Dedifferentiated amniotic fluid mesenchymal stem cell (primary cell): ENCODE data around the gene JCAD.
"Not testable (repeated sequence)": the region's sequence is repeated elsewhere in the genome, so short reads cannot be mapped to it uniquely, and the experiment has no call there.

Experiments
- DNase-seq: peaks from one replicate; pipeline ENCODE4 v3.0.0-alpha.2; 2016; ENCODE audit errors: extremely low spot score

The JCAD gene

DNA sequence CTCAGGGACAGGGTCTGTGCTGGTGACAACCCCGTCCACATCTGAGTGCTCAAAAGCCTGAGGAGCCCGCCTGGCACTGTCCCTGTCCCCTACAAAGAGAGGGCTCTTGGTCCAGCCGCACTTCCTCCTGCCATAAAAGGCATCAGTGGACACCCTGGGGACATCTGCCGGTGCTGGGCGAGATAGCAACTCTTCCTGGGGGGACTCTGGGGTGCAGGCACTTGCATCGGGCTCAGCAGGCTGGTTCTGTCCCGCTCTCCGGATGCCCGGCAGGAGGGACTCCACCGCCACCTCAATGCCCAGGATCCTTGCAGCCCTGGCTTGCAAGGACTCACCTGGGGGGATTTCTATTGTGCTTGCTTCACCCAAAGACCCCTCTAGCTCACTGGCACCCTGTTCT, 32.8 kb downstream of the JCAD start:
- no peak for DNase-seq

DNA sequence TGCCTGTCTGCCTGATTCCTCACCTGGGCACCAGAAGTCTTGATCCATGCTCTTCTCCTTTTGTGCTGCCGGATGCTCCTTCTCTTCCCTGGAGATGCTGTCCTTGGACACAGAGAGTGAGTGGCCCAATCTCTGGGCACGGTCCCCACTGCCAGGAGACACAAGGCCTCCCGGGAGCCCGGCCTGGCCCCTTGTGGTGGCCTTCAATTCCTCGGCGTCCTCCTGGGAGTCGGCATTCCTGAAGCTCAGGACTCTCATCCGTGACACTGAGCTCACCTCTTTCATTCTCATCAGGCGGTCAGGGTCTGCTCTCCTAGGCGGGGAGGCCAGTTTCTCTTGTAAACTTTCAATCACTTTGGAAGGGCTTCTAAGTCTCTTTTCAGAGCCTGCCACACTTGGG, 33.3 kb downstream of the JCAD start:
- no peak for DNase-seq

DNA sequence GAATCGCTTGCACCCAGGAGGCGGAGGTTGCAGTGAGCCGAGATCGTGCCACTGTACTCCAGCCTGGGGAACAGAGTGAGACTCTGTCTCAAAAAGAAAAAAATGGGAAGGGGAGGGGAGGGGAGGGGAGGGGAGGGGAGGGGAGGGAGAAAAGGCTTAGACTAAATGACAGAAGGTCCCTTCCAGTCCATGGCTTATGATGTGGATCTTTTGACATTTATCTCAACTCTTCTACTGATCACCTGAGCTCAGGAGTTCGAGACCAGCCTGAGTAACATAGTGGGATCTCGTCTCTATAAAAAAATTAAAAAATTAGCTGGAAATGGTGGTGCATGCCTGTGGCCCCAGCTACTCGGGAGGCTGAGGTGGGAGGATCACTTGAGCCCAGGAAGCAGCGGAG, 34.0 kb downstream of the JCAD start:
- not testable (repeated sequence) for DNase-seq

DNA sequence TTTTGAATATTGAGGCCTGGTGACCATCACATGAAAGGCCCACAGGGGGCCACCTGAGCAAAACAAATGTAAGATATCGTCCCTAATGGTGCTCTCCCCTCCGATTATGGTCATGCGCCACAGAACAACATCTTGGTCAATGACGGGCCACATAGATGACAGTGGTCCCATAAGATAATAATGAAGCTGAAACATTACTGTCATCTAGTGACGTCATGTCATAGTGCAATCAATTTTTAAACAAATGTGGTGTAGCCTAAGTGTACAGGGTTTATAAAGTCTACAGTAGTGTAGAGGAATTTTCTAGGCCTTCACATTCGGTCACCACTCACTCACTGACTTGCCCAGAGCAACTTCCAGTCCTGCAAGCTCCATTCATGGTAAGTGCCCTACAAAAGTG, 36.8 kb downstream of the JCAD start:
- no peak for DNase-seq

DNA sequence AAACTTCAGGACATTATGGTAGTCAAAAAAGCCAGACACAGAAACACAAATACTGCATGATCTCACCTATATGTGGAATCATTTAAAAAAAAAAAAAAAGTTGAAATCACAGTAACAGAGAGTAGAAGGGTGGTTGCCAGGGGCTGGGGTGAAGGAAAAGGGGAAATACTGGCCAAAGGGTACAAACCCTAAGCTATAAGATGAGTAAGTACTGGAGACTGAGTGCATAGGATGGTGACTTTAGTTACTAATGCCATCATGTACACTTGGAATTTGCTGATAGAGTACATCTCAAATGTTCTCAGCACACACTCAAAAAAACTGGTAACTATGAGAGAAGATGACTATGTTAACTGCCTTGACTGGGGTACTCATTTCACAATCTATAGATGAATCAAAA, 39.9 kb downstream of the JCAD start:
- DNase-seq: no peak

DNA sequence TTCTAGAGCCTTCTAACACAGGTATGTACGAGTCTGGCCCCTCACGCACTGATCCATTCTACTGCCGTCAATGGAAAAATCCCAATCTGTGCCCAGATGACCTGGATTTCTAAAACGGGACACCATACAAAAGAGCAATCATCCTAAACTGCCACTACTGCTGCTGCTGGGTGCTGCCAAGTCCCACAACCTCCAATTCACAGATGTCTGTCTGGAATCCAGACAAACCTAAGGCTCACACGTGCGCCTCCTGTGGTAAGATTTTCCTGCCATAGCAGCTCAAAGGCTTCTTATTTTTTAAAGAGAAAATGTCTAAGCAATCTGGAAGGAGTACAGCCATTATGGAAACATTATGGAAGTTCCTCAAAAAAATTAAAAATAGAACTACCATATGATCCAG, 40.9 kb downstream of the JCAD start:
- DNase-seq: no peak

DNA sequence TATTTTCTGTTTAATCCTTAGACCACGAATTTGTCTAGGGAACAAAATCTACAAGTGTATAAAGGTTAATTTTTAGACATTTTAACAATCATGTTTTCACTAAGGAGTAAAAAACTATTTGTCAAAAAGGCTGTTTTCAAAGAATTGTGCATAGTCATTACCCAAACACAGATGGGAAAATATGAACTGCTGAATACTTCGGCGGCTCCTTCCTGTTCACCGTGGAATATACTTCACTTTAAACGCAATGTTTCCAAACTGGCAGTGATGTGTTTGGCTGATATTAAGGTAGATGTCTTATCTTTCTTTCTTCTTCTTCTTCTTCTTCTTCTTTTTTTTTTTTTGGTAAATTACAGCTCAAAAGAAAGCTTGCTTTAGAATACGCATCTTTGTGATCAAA, 41.4 kb downstream of the JCAD start:
- DNase-seq: no peak

DNA sequence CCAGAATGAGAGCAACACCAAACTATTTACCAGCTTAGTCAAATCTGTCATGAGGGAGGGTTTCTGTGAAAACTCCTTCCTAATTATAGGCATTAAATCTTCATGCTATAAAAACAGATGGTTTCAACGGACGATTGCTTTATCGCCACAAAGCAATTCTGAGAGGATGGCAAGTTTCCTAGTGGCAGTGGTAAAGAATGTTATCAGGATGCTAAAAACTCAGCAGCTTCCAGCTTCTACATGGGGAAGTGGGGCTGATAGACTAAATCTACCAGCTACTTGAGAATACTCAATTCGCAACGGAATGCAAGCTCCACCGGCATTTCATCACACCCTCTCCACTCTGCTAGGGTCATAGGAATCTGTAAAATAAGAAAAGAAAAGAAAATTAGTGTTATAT, 41.8 kb downstream of the JCAD start:
- DNase-seq: no peak

DNA sequence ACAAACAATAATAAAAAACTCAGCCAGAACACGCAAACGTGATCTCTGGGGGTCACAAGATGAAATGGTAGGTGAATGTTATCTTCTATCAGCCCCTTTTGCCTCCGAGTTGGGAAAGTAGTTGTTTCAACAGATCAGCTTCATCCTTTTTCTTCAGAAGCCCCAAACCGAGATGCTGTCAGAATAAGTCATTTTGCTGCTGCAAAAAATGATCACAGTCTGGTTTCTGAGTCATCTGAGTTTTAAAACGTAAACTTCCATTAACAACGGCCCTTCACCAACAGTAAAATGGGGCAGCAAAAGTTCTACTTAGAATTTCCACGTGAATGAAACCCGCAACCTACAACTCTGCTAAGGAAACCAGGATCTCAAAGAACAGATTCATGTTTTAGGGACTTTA, 44.9 kb downstream of the JCAD start:
- DNase-seq: no peak

DNA sequence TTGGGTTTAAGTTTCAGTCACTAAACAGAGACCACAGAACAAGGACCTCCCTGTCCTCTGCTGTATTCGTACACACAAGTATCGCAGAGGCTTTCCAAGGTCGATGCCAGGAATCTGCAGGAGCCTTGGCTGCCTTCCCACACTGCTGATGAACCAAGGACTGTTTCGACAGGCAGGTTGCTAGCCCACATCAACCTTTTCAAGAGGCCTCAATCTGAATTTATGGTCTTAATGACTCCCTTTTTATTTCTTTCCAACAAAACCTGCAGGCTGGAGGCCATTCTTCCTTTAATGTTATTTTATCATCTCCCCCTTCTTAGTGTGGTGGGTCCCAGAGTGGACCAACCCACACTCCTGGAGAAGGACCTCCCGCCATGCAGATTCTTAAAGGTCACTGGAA, 45.6 kb downstream of the JCAD start:
- no peak for DNase-seq

DNA sequence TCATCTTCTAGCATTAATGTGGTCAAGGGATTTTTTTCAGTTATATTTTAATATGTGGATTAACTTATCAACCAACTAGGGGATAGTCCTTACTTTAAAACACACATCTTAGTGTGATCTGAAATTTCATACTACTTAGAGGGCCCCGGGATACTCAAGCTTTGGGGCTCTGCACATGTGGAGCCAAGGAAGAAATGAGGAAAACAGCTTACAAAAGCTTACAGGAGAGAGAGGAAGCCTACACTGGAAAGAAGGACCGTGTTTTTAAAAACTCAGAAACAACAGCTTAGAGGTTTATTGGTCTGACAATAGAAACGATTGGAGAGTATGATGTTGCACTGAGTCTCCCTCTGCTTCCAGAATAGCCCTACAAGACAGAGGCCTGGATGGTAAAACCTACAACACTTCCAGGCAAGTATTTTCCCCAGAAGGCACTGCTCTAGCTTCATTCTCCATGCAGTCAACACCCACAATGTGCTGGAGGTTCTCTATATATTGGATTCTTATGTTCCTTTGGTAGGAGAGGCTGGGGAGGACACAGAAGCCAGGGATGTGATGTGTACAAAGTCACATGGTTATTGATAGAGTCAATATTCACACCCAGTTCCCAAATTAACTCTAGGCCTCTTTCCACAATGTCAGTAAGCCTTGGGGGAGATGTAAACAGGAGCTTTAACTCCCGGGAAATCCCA, 47.3 kb downstream of the JCAD start:
- DNase-seq: no peak

DNA sequence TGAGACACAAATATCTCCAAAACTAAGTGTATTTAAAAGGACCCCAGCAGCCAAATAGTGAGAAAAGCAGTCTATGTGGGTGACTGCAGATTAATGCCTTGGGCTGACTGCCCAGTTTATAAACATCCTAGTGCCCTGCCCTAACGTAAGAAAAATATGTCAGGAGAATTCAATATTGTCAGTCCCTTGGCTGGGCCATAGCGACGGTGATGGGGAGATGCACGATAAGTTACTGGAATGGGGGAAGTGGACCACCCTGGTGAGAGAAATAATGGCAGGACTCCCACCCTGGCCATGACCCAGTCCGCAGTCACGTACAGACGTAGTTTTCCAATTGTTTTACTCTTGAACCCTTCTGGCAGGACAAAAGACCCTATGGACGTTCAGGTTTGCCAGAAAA, 48.0 kb downstream of the JCAD start:
- no peak for DNase-seq

DNA sequence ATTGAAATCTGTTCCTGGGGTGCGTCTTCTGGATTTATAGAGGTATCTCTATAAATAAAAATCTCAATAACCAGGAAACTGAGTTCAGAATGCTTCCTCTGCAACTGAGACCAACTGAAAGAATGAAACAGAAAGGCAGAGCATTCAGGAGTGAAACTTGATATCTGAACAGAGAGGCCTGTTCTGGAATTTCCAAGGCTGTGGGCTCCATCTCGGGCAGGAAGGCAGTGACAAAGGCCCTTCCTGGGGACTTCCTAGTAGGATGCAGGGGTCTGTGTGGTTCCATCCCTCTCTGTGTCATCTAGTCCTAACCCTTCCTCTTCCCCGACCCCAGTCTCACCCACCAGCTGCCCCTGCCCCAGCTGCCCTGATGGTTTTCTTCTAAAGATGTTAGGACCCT, 52.0 kb downstream of the JCAD start:
- no peak for DNase-seq

DNA sequence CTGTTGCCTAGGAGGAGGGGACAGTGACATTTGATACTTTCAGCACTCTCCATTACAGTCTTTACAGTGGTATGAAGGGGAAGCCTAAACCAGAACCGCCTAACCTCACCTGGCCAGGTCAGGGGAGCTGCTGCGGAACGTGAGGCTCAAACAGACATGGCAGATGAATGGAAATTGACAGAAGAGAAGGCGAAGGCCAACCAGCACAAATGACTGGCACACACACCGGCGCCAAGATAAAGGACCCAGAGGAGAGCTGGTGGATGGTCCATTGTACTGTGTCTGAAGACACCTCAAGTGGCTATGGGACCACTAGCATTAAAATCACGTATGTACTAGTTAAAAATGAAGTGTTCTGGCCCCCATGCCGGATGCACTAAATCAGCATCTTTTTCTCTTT, 53.0 kb downstream of the JCAD start:
- no peak for DNase-seq

DNA sequence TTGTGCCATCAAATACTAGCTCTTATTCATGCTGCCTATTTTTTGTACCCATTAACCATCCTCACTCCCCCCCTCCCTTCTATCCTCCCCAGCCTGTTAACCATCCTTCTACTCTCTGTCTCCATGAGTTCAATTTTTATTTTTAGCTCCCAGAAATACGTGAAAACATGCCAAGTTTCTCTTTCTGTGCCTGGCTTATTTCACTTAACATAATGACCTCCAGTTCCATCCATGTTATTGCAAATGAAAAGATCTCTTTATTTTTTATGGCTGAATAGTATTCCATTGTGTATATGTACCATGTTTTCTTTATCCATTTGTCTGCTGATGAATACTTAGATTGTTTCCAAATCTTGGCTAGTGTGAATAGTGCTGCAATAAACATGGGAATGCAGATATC, 54.3 kb downstream of the JCAD start:
- DNase-seq: not testable (repeated sequence)

DNA sequence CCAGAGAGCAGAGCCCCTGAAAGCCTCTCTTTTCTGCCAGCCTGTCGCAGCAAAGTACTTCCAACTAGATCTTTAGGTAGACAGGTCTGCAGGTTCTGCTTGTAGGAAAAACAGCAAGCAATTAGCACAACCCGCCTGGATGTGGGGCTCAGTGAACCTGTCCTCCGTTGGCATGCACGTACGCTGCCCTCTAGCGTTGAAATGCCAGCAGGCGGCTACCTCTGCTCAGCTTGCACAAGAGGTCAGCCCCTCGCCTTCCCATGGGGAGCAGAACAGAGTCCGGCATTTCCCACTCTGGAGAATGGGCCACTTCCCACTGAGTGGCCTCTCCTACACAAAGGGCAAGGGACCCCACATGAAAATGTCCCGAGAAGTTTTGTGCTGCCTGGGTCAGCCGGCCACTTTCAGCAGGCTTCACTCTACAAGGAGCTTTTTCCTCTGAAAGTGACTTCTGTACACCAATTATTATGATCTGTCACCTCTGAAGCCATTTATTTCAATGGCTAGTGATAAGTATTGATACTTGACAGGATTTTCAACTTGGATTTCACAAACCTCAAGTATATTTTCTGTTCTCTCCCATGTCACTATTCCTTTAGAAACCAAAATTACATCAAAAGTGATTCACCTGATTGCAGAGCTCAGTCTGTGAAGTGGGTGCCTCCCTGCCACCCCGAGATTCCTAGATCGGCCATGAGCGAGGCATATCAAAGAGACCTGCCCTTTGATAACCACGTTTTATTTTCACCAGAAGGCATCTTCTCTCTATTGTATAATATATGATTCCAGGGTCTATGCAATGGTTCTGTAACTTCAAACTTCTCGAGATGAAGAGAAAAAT, 56.7 kb downstream of the JCAD start:
- DNase-seq: peak; percentile 34

DNA sequence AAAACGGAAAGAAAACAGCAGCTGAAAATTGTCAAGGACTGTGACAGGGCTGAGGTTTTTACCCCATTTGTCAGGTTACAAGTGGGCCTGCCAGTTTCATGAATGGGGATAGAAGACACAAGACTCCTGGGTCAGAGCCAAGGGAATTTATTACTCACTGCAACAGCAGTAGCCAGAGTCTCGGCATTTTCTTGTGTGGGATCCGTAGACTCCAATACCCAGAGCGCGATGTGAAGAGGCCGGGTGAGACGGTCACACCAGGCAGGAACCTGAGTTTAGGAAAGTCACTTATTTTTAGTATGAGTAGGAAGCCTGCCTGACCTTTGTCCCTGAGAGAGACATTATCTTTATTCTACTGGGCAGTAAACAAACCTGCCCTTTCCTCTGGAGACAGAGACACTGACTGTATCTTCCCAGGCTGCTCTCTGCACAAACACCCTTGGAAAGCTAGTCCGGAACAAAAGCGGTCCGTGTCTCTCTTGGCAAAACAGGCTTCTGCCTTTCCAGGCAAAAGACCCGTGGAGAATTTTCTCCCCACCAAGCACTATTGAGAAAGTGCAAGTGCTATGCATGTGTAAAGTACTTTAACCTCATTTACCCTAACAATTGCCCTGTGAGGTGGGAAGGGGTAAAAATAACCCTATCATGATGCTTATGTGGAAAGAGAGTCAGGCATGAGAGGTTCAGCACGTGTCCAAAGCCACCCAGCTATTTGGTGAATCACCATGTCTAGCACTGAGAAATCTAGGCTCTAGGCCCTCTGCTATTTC, 58.4 kb downstream of the JCAD start:
- peak; percentile 54 for DNase-seq

DNA sequence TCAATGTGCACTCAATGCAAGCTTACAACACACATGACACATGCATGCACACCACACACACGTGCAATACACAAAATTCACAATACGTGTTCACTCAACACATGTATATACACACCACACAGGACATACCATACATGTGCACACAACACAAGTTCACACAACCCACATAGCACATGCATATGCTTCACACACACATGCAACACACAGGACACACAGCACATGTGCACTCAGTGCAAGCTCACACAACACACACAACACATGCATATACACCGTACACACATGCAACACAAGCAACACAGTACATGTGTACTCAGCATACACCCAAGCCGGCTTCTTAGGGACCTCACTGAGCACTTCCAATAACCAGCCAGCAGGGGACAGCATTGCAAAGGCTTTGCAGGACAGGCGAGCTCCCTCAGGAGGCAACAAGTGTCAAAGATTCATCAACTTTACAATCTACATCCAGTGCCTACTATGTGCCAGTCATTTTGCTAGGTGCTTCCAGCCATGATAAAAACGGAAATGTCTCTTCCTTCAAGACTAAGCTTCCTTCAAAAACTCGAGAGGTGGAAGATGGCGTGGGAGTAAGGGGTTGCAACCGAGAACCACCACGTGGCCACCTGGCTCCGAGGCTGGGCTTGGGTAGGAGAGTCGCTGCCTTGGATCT, 61.1 kb downstream of the JCAD start:
- DNase-seq: peak; percentile 82

DNA sequence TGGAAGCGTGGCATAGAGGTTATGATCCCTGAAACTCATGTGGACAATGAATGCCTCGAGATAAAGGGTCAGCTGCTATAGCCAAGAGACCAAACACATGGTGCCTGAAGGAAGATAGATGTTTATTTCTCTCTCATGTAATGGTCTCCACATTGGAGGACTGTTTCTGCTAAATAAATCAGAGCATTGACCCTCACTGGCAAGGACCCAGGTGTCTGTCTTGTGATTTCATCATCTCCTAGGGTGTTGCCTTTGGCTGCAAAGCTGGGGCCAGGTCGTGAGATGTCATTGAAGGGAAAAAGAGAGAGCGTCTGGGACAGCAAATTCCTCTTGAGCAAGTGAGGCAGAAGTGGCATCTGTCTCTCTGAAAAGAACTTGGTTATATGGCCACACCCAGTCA, 64.6 kb downstream of the JCAD start:
- DNase-seq: no peak

DNA sequence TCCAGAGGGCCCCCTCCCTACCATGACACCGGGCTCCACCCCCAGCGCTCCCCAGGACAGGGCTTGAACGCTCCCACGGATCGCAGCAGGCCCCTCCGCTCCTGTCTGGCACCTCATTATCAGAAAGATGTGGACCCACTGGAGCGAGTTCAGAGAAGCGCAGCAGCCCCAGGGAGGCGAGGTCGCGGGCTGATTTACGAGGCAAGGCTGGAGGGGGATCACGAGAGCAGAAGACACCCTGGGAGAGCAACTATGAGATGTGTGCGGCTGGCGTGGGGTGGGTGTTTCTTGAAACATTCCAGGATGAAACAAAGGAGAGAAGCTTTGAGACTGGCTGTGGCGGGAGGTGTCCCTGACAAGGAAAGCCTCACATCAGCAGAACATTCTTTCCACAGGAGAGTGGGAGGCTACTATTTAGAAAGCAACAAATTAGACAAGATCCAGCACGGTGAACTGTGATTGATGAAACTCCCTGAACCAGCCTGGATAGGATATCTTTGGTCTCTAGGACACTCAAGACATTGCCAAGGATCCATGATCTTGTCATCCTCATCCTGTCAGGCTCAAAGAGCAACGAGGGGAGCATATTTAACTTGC, 66.0 kb downstream of the JCAD start:
- DNase-seq: no peak

DNA sequence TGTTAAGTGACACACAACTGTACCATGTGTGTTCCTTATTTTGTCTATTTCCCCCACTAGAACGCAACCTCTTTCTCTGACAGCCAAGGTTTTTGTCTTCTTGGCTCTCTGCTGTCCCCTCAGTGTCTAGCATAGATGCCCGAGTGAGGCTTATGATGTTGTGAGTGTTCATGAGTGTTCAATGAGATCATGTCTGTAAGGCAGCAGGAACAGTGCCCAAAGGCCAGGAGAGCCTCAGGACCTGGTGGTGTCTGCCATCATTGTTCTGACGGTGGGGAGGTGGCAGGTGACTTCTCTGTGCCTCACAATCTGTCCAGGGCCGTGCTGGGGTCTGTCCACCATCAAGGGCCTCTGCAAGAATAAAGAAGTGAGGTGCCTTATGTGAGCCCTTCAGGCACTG, 66.5 kb downstream of the JCAD start:
- no peak for DNase-seq

DNA sequence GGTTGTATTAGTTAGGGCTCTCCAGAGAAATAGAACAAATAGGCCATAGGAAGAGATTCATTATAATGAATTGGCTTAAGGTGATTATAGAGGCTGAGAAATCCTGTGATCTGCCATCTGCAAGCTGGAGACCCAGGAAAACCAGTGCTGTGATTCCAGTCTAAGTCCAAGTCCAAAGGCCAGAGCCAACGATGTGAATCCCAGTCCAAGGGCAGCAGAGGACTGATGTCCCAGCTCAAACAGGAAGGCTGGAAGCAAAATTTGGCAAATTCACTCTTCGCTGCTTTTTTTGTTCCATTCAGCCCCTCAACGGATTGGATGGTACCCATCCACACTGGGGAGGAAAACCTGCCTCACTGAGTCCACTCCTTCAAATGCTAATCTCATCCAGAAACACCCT, 68.0 kb downstream of the JCAD start:
- no peak for DNase-seq
